HG03342 (cell line): Measurements from ENCODE around the gene HSD17B14.
A peak's percentile ranks its signal among the peaks of the same experiment; 100 is the strongest.

Experiments used
- ATAC-seq: cut with Tn5 transposase; IDR thresholded peaks from one replicate; pipeline ENCODE4 v1.9.1; 2021; ENCODE audit warnings: mild to moderate bottlenecking, moderate library complexity; ENCODE audit not compliant: unreplicated experiment

Gene HSD17B14

DNA sequence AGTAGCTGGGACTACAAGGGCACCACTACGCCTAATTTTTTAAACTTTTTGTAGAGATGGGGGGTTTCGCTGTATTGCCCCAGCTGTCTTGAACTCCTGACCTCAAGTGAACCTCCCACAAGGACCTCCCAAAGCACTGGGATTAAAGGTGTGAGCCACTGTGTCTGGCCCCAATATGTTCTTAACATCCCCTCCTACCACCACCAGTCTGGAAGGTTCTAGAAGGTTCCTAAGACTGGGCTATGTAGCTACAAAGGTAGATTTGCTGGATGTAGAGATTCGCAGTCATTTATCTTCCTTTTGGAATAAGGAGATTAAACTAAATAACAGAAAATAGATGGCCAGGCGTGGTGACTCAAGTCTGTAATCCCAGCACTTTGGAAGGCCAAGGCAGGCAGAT lies 5.3 kb downstream of the HSD17B14 start:
- no peak for ATAC-seq

DNA sequence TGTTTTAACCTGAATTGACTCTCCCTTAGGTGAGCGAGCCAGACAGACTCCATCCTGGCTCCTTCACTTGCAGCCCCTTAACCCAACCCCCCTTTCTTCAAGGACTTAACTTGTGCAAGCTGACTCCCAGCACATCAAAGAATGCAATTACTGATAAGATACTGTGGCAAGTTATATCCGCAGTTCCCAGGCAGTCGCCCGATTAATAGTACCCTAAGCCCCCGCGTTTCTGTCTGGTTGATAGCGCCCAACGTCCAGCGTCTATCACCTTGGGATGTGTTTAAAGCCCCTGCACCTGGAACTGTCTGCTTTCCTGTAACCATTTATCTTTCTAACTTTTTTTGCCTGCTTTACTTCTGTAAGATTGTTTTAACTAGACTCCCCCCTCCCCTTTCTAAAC lies 6.2 kb downstream of the HSD17B14 start:
- ATAC-seq: no peak

DNA sequence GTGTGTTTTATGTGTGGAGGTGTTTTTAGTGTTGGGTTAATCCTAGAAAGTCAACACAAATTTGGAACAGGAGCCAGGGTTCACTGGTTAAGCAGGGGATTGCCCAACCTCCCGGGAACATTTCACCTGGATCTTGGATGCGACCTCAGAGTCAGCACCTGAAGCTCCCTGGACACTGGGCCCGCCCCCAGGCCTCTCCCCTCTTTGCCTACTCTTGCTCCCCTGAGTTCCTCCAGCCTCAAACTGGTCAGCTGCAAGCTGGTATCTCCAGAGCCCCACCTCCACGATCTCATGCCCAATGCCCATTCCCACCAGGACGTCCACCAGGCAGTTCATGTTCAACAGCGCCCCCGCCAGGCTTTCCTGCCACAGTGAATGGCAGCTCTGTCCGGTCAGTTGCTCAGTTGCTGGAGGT lies 9.7 kb downstream of the HSD17B14 start:
- ATAC-seq: no peak

DNA sequence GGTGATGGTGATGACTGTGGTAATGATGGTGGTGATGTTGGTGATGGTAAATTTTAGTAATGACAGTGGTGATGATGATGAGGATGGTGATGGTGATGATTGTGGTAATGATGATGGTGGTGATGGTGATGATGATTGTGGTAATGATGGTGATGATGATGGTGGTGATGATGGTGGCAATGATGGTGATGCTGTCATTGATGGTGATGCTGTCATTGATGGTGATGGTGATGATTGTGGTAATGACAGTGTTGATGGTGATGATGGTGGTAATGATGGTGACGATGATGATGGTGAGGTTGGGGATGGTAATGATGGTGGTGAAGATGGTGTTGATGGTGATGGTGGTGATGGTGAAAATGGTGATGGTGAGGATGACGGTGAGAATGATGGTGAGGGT lies 13.8 kb downstream of the HSD17B14 start:
- ATAC-seq: no peak

DNA sequence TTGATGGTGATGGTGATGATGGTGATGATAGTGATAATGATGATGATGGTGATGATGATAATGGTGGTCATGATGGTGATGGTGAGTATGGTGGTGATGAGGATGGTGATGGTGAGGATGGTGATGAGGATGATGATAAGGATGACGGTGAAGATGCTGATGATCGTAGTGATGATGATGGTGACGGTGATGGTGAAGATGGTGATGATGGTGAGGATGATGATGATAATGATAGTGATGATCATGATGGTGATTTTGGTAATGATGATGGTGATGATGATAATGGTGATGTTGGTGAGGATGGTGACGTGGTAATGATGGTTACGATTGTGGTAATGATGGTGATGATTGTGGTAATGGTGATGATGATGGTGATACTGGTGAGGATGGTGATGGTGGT lies 14.7 kb downstream of the HSD17B14 start:
- ATAC-seq: no peak

DNA sequence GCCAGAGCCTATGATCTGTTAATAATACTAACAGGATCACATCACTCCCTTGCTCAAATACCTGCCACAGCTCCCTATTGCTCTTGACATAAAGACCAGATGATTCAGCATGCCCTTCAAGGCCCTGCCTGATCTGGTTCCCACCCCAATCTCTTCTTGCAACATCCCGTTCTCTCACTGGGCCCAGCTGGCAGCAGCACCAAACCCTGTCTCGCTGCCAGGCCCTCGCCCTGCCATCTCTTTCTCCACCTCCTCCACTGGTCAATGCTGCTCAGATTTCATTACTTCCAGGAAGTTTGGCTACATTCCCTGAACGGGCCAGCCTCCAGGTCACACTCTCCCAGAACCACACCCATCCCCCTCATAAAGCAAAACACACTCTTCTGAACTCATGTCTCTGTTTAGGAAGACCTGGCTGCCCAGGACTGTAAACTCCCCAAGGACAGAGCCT lies 16.9 kb downstream of the HSD17B14 start:
- no peak for ATAC-seq

DNA sequence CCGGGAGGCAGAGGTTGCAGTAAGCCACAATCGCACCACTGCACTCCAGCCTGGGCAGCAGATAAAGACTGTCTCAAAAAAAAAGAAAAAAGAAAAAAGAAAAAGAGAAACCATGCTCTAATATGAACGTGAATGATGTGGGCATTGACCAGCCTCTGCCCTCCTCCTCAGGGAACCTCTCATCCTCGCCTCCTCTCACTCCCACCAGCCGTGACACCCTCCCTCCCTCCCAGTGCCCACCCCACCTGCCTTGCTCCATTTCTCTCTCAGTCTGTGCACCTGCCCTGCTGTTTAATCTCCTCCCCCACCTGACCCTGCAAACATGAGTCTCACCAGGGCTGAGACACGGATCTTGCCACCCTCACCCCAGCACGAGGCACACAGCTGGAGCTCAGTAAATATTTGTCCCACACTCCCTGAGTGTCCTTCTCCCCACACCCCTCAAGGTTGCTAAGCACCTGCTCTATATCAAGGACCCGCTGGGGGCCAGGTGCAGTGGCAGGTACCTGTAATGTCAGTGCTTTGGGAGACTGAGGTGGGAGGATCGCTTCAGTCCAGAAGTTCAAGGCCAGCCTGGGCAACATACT lies 18.0 kb downstream of the HSD17B14 start:
- no peak for ATAC-seq

DNA sequence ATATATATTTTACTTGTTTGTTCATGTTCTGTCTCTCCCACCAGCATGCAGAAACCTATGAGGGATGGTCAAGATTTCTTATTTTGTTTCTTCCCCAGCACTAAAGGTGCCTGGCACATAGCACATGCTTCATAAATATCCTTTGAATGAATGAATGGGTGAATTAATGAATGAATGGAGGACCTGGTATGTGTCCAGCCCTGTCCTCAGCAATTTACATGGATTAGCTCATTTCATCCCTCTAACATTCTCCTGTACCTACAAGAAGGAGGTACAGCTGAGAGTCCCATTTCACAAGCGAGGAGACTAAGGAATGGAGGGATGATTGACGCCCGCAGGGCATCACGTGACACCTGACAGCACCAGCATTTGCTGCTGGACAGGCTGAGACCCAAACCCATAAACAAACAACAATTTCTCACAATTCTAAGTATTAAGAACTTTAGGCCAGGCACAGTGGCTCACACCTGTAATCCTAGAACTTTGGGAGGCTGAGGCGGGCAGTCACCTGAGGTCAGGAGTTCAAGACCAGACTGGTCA lies 18.6 kb downstream of the HSD17B14 start:
- ATAC-seq: no peak

DNA sequence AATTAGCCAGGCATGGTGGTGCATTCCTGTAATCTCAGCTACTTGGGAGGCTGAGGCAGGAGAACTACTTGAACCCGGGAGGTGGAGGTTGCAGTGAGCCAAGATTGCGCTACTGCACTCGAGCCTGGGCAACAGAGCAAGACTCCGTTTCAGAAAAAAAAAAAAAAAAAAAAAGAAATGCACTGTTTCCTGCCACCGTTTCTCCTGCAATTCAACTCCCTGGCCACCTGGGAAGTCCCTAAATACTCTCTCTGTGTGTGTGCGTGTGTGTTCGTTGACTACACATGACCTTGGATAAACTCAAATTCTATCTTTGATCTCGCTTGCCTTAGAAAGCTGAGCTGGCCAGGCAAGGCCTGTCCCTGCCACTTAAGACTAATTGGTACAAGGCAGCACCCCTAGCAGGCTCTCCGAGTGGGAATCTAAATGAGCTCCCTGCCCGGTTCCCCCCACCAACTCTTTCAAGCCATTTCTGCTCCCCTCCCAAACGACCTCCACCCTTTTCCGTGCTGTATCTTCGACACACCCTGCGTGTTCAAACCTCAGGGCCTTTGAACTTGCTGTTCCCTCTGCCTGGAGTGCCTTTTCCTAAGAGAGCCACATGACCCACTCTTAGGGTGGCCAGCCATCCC lies 20.3 kb downstream of the HSD17B14 start:
- no peak for ATAC-seq

DNA sequence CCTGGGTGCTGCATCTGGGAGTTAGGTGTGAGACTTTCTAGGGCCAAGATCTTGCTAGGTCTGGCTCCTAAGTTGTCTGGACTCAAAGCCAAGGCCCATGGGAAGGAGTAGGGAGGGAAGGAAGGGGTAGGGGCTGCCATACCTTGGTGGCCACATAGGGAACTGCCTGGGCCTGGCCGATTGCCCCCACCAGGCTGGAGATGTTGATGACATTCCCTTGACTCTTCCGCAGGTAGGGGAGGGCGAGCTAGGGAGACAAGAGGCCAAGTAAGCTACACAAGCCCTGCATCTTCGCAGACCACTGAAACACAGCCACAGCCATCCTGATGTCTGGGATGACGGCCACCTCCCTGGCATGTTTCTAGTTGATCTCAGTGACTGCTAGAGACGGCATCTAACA lies 21.4 kb downstream of the HSD17B14 start:
- ATAC-seq: no peak

DNA sequence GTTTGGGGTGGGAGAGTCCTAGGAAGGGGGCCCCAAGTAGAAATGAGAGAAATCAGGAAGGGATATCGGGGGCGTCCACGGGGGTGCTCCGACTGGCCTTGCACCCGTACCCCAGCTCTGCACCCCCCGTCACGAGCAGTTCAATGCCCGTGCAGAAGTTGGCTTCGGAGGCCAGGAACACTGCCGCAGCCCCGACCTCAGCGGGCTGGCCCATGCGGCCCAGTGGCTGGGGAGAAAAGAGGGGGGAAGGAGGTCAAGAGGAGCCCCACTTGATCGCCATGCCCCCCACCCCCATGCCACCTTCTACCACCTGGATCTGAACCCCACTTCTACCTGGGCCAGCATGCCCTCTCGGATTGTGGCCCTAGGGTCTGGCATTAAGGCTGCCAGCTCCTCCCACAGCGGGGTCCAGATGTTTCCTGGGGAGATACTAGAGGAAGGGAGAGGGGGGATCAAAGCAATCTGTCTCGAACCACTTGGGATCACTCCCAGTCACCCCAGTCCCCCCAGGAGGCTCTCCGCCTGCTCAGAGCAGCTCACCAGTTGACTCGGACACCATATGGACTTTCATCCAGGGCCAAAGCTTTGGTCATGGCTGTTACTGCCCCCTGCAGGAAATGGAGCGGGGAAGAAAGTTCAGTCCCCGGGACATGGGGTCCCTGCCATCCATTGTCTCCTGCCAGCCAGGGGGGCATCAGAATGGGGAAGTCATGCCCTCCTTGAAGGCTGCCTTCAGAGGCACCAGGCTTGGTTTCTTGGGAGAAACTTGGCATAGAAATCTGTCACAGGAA lies 23.0 kb downstream of the HSD17B14 start:
- no peak for ATAC-seq

DNA sequence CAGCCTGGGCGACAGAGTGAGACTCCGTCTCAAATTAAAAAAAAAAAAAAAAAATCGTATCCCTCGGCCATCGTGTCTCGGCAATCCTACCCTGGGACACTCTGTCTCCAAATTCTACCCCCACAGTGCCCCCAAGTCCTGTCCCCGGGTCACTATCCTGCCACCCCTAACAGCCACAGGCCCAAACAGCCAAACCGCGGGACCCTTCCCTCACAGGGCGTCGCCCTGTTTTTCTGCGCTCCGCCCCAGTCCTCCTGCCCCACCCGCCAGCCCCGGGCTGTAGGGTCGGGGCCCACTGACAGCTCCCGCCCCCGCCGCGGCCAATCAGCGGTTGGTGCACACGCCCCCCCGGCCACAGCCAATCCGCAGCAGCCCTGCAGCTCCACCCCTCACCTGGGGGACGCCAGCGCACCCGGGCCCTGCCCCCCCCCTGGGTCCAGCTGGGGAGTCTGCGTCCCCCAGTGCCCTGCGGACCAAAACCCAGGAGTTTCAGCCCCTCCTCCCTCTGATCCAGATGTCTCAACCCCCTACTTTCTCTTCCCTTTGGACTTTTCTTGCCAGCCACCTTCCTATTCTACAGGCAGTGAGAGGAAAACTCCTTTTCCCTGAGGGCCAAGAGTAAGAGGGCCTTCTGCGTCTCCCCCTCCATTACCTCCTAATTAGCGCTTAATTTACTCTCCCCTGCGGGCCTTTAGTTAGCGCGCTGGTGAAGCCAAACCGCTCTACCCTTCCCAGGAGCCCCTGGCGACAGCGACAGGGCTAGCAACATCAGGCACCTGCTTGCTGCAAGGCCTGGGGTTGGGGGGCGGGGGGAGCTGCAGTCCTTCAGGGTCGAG lies 24.0 kb downstream of the HSD17B14 start:
- peak; percentile 57 for ATAC-seq

DNA sequence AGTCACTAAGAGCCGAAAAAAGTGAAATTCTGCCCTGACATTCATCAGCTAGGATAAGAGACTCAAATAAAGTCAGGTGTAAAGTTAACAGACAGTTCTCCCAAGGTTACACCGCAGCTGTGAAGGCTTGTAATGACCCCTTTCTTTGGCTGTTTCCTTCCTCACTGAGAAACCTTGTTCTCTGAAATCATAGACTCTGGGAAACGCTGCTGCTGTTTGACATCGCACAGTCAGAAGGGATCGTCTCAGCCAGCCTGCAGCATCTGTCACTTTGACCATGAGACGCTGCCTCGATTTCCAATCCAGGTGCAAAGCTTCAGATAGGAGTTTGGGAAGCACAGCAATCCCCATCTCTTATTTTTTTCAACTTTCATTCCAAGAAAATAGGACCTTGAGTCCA lies 26.1 kb downstream of the HSD17B14 start:
- no peak for ATAC-seq

DNA sequence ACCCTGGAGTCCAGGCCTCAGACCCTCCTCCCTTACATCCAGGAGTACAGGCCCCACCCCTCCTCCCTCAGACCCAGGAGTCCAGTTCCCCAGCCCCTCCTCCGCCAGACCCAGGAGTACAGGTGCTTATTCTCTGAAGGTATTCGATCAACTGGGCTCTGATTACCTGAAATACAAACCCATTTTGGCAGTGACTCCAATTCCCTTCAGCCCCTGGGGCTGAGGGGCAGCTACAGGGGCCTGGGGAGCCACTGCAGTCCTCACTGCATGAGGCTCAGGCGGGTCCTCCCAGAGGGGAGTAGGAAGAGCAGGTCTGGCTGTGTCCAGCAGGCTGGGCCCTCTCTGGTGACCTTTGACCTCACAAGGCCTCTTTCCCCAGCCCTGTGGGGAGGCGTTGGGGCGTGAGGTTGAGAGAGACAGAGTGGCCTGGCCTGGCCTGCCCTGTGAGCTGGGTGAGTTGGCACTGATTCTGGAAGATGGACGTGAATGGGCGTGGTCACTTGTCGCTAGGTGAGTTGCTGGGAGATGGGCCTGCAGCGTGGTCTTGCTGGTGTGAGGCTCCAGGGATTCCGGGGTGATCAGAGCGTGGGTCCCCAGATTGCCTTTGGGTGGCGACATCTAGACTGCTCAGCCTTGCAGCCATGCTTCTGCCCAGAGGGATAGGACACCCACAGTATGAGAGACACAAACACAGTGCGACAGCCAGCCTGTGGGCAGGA lies 28.5 kb downstream of the HSD17B14 start:
- ATAC-seq: no peak

DNA sequence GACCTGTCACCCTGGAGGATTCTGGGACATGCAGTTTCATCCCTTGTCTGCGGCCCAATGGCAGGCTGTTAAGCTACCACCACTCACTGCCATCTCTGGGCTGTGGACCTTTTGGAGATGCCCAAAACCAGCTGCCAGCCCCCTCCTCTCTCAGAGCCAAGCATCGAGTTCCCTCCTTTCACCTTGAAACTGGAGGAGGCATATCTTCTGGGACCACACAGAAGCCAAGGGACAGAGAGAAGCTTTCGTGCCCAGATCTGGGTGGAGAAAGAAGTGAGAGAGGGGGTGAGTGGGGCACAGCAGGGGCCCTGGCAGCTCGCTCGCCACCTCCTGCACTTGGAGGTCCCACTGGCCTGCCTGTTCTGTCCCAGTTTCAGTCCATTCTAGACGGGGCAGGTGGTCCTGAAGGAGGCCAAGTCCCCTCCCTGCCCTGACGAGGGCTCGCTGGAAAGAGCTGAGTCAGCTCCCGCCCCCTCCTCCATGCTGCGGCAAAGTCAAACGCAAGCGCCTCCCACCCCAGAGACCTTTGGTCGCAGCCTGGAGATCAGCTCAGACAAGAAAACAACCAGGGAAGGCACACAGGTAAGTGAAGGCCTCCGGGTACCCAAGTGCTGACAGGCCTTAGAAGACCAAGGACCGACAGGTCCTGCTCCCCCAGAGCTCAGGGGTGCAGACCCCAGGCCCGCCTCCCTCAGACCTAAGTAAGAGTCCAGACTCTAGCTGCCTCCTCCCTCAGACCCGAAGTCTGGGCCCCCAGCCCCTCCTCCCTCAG lies 29.3 kb downstream of the HSD17B14 start:
- ATAC-seq: no peak

DNA sequence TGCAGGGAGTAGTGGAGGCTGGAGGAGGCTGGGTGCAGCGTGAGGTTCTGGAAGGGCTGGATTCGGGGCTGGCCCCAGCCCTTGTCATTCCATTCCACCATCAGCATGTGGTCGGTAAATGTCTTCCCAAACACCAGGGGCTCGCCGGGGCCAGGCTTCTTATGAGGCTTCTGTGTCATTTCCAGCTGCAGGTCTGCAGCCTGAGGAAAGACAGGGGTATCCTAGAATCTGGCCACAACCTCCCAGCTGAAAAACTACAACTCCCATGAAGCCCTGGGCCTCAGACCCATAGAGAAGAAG lies 29.8 kb downstream of the HSD17B14 start:
- ATAC-seq: no peak

DNA sequence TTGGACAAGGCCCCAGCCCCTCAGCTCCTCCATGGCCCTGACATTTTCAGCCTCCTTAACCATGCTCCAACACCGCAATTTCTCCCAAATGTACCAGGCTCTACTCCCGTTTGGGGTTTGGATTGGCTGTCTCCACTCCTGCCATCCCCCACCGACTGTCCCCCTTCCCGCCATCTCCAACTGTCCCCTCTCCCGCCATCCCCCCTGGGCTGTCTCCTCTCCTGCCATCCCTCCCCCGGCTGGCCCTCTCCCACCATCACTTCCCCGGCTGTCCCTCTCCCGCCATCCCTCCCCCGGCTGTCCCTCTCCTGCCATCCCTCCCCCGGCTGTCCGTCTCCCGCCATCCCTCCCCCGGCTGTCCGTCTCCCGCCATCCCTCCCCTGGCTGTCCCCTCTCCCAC lies 30.8 kb downstream of the HSD17B14 start:
- no peak for ATAC-seq

DNA sequence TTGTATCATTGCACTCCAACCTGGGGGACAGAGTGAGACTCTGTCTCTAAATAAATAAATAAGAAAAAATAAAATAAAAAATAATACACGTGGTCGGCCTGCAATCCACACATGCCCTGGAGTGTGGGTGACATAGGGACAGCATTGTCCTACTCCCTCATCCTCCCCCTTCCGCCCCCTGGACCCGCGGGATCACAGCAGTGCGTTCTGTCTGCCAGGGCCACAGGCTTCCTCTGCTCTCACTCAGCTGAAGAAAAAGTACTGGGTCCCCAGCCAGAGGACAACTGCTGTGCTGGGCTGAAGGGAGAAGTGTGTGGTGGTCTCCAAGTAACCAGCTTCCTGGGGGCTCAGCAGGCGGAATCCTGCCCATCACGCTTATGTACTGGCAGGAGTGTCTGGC lies 31.8 kb downstream of the HSD17B14 start:
- ATAC-seq: no peak

DNA sequence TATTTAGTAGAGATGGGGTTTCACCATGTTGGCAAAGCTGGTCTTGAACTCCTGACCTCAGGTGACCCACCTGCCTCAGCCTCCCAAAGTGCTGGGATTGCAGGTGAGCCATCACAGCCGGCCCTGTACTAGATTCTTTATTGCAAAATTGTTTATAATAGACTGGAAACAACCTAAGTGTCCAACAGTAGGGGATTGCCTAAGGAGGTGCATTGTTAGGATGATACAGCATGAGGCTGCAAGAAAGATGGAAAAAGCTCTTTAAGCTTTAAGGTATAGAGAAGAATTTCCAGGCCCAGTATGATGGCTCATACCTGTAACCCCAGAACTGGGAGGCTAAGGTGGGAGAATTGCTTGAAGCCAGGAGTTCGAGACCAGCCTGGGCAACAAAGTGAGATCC lies 33.7 kb downstream of the HSD17B14 start:
- ATAC-seq: no peak
